ENCODE data around the gene CDHR2. TPM values are rescaled to one million over a fixed set of nuclear protein-coding genes. Genes with fewer than 3 reads are reported as not detected.

Gene CDHR2
- total RNA-seq, 1 experiment from 2014 or later: 0.10 TPM

DNA sequence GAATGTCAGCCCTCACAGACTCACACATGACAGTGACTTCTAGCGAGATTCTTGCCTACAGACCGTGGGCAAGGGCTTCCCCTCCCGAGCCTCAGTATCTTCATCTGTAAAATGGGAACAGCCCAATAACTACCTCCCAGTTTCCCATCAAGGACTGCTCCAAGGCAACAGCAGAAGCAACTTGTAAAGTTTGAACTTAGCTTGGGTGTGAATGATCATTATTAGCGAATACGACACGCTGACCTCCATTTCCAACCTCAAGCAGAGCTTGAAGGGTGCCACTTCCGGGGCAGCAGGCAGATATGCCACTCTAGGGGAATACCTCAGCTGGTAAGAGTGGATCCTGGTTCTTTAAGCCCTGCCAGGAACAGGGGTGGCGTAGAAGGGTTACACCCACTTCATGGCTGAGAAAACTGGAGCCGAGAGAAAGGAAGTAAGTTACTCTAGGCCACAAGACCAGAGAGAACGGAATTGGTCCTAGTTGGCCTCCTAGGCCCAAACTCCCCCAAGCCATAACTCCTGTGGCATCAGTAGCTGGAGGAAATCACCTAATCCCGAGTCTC lies 14.0 kb upstream of the CDHR2 start:
- peaks cover 0 to 12% of the 10 kb centered on the region in 2 experiments; a peak in 1 of 4 replicates for H3K36me3 ChIP-seq (ENCODE audit: control insufficient read depth in 1 of 2, insufficient read depth in 2 of 2, low read length in 2 of 2)
- ChIA-PET POLR2A (interaction anchor here (1.0 kb wide), 1 partner anchor 11 kb away, joined by 3 read pairs; no protein-coding TSS in a partner anchor), CTCF (no interaction called here), RAD21 (ENCODE audit: low non-redundant PET in 1 of 2, low total read pairs in 2 of 2, uncharacterized antibody in 2 of 2, unreplicated experiment in 2 of 2) (no interaction called here)
- H3K9ac ChIP-seq (ENCODE audit: low read length): peak overlapping the region; percentile 99
- no peaks in the 10 kb centered on the region for H3K9me2 ChIP-seq (ENCODE audit: insufficient read depth)
- peaks cover 15 to 27% of the 10 kb centered on the region in 2 experiments; a peak in 3 of 4 replicates for H3K4me1 ChIP-seq (ENCODE audit: control insufficient read depth in 1 of 2, insufficient read depth in 2 of 2, low read length in 2 of 2)
- H3K27me3 ChIP-seq (ENCODE audit: insufficient read depth, low read length): no peaks in the 10 kb centered on the region
- ATAC-seq (no peak), DNase-seq (ENCODE audit: low read depth, low spot score) (no peak)
- no TSS peak for BruUV-seq (replicated peaks)
- H3K4me3 ChIP-seq (replicated peaks in 1 of 2; ENCODE audit: low read depth in 1 of 2, low read length in 2 of 2): peak overlapping the region; percentile 79 to 99
- peaks cover 45% of the 10 kb centered on the region for H3K79me2 ChIP-seq (ENCODE audit: insufficient read depth, low read length)
- H2AFZ ChIP-seq (ENCODE audit: low read depth, low read length, poor library complexity, severe bottlenecking): no peak overlapping the region
- peak overlapping the region; percentile 100 for H3K4me2 ChIP-seq (ENCODE audit: low read length)
- TF ChIP-seq, protein P1, sequence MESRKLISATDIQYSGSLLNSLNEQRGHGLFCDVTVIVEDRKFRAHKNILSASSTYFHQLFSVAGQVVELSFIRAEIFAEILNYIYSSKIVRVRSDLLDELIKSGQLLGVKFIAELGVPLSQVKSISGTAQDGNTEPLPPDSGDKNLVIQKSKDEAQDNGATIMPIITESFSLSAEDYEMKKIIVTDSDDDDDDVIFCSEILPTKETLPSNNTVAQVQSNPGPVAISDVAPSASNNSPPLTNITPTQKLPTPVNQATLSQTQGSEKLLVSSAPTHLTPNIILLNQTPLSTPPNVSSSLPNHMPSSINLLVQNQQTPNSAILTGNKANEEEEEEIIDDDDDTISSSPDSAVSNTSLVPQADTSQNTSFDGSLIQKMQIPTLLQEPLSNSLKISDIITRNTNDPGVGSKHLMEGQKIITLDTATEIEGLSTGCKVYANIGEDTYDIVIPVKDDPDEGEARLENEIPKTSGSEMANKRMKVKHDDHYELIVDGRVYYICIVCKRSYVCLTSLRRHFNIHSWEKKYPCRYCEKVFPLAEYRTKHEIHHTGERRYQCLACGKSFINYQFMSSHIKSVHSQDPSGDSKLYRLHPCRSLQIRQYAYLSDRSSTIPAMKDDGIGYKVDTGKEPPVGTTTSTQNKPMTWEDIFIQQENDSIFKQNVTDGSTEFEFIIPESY (IDR thresholded peaks at IDR 0.05; ENCODE audit: extremely low read depth, insufficient replicate concordance, low read length): no peak
- TF ChIP-seq, protein P2, sequence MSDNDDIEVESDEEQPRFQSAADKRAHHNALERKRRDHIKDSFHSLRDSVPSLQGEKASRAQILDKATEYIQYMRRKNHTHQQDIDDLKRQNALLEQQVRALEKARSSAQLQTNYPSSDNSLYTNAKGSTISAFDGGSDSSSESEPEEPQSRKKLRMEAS (IDR thresholded peaks at IDR 0.05): no peak
- TF ChIP-seq, protein P3, sequence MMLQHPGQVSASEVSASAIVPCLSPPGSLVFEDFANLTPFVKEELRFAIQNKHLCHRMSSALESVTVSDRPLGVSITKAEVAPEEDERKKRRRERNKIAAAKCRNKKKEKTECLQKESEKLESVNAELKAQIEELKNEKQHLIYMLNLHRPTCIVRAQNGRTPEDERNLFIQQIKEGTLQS (IDR thresholded peaks at IDR 0.05): no peak
- TF ChIP-seq TCF7L2 (IDR thresholded peaks at IDR 0.05; ENCODE audit: borderline replicate concordance, extremely low read depth, insufficient read depth, insufficient read length) (no peak), EZH2 (IDR thresholded peaks at IDR 0.05) (no peak), POLR2A (IDR thresholded peaks at IDR 0.05; ENCODE audit: borderline replicate concordance, extremely low read depth, insufficient read depth, insufficient read length) (no peak), SRF (IDR thresholded peaks at IDR 0.05; ENCODE audit: low read depth) (no peak), RAD21 (IDR thresholded peaks at IDR 0.05; ENCODE audit: low read depth) (no peak), EGR1 (IDR thresholded peaks at IDR 0.05; ENCODE audit: low read depth) (no peak), CEBPB (IDR thresholded peaks at IDR 0.05; ENCODE audit: low read depth) (no peak), SP1 (IDR thresholded peaks at IDR 0.05; ENCODE audit: low read depth) (no peak), ZNF274 (IDR thresholded peaks at IDR 0.05; ENCODE audit: low read depth, low read length) (no peak), SIN3A (IDR thresholded peaks at IDR 0.05; ENCODE audit: low read depth) (no peak)
- TF ChIP-seq, protein P4, sequence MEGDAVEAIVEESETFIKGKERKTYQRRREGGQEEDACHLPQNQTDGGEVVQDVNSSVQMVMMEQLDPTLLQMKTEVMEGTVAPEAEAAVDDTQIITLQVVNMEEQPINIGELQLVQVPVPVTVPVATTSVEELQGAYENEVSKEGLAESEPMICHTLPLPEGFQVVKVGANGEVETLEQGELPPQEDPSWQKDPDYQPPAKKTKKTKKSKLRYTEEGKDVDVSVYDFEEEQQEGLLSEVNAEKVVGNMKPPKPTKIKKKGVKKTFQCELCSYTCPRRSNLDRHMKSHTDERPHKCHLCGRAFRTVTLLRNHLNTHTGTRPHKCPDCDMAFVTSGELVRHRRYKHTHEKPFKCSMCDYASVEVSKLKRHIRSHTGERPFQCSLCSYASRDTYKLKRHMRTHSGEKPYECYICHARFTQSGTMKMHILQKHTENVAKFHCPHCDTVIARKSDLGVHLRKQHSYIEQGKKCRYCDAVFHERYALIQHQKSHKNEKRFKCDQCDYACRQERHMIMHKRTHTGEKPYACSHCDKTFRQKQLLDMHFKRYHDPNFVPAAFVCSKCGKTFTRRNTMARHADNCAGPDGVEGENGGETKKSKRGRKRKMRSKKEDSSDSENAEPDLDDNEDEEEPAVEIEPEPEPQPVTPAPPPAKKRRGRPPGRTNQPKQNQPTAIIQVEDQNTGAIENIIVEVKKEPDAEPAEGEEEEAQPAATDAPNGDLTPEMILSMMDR (IDR thresholded peaks at IDR 0.05 in 2 of 3, conservative IDR thresholded peaks at IDR 0.05 in 1 of 3; ENCODE audit: borderline replicate concordance in 1 of 3, insufficient read depth in 1 of 3, low read depth in 2 of 3, low read length in 2 of 3): no peak
- no peaks in the 10 kb centered on the region for H4K20me1 ChIP-seq (ENCODE audit: insufficient read depth)
- peak overlapping the region; percentile 89 for H3K27ac ChIP-seq (ENCODE audit: low read depth, low read length)
- no peaks in the 10 kb centered on the region for H3K9me3 ChIP-seq (ENCODE audit: control insufficient read depth in 1 of 2, insufficient read depth in 1 of 2, low read depth in 1 of 2, low read length in 2 of 2)
- intact Hi-C loops (cut with micrococcal nuclease): loop anchor here (5.0 kb wide), 1 partner anchor 88 kb away; the partner anchor contains the start of gene FAF2

Data from HCT116 (cell line).